Measurements from ENCODE around the gene LRRC25. TPM values are rescaled to one million over a fixed set of nuclear protein-coding genes. Genes with fewer than 3 reads are reported as not detected.

The LRRC25 gene
- total RNA-seq, 6 donors from 2014 or later, result 4.0 to 49.4 (median 24.0) TPM

DNA sequence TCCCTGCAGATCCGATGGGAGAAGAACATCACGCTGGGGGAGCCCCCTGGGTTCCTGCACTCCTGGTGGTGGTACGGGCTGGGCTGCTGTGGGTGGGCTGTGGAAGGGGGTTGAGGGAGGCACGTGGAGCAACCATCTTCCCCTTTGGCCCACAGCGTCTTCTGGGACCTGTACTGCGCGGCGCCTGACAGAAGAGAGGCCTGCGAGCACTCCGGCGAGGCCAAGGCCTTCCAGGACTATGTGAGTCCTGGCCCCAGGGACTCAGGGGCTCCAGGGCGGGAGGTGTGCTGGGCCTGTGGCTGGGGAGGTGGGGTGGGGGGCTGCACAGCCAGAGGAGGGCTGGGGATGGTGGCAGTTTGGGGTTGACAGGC is 30.3 kb upstream of the LRRC25 start:
- DNase-seq (peak in 1 of 2 donors; percentile 68), ATAC-seq (ENCODE audit: low FRiP score in 2 of 2) (no peak)
- Histone ChIP-seq H3K4me1 (peaks cover 26 to 55% (median 27%) of the 10 kb centered on the region in 4 donors), H3K27me3 (no peaks in the 10 kb centered on the region), H3K9me3 (no peaks in the 10 kb centered on the region), H3K4me3 (no peak overlapping the region), H3K27ac (no peak overlapping the region), H3K36me3 (peaks cover 0 to 4% (median 0%) of the 10 kb centered on the region in 4 donors)
- TF ChIP-seq, protein P1, sequence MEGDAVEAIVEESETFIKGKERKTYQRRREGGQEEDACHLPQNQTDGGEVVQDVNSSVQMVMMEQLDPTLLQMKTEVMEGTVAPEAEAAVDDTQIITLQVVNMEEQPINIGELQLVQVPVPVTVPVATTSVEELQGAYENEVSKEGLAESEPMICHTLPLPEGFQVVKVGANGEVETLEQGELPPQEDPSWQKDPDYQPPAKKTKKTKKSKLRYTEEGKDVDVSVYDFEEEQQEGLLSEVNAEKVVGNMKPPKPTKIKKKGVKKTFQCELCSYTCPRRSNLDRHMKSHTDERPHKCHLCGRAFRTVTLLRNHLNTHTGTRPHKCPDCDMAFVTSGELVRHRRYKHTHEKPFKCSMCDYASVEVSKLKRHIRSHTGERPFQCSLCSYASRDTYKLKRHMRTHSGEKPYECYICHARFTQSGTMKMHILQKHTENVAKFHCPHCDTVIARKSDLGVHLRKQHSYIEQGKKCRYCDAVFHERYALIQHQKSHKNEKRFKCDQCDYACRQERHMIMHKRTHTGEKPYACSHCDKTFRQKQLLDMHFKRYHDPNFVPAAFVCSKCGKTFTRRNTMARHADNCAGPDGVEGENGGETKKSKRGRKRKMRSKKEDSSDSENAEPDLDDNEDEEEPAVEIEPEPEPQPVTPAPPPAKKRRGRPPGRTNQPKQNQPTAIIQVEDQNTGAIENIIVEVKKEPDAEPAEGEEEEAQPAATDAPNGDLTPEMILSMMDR (IDR thresholded peaks at IDR 0.05), result no peak
- TF ChIP-seq POLR2A (IDR thresholded peaks at IDR 0.05), result no peak
- TF ChIP-seq EP300 (IDR thresholded peaks at IDR 0.05), result no peak
- no peak for TF ChIP-seq POLR2AphosphoS5 (IDR thresholded peaks at IDR 0.05)
- WGBS, 2 donors, result 80 to 84% methylated on average over 1 to 12 of the region's 12 CpGs

DNA sequence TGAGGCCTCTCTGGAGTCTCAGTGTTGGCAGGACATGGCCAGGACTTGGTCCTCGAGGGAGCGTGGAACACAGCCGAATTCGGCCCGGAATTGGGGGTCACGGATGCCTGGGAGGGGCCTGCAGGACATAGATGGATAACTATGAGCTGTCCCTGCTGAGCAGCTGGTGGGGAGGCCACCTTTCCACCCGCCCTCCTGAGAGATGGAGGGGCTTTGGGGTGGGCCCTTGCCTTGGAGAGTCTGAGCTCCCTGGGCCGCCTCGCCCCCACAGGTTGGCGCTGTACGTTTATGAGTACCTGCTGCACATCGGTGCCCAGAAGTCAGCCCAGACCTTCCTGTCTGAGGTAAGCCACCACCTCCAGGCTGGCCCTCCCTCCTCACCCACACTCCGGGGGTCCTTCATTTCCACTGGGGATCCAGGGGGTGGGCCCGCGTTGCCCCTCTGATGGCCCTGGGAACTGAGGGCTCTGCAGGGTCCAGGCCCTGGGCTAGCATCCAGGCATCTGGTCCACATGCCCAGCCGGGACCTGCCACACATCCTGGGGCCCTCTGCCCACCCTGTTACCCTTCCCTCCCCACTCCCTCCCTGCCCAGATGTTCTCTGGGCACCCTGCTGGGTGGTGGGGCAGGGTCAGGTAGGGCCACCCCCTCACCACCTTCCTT is 29.8 kb upstream of the LRRC25 start:
- 74 to 90% methylated on average over 5 to 8 of the region's 16 CpGs for WGBS, 2 donors

DNA sequence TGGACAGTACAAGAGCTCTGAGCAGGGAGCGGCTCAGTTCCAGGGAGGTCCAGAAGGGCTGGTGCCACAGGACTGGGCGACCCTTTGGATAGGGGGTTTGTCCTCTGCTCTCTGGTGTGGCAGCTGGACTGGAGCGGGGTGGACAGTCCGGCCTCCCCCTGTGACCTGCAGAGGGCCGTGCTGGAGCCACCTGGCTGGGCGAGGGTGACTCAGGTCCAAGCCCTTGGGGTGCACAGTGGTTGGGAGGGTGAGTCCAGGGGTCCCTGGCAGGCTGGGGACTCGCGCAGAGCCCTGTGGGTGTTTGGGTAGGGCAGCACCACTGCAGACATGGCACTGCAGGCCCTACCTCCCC is 29.0 kb upstream of the LRRC25 start:
- DNase-seq (peak in 1 of 2 donors; percentile 65), ATAC-seq (ENCODE audit: low FRiP score in 2 of 2) (no peak)
- Histone ChIP-seq H3K27me3 (no peaks in the 10 kb centered on the region), H3K4me1 (peaks cover 26 to 58% (median 27%) of the 10 kb centered on the region in 4 donors), H3K27ac (peak overlapping the region in 2 of 4 donors; percentile 26 to 44), H3K36me3 (peaks cover 0 to 4% (median 0%) of the 10 kb centered on the region in 4 donors), H3K9me3 (no peaks in the 10 kb centered on the region), H3K4me3 (no peak overlapping the region)
- WGBS, 2 donors, result 95 to 100% methylated on average over 1 to 8 of the region's 8 CpGs
- TF ChIP-seq EP300 (IDR thresholded peaks at IDR 0.05), result no peak
- no peak for TF ChIP-seq POLR2A (IDR thresholded peaks at IDR 0.05)
- TF ChIP-seq, protein P1 (IDR thresholded peaks at IDR 0.05), result no peak
- no peak for TF ChIP-seq POLR2AphosphoS5 (IDR thresholded peaks at IDR 0.05)

More for the DNA sequence above, 29.8 kb upstream of the LRRC25 start:
- H3K27me3 ChIP-seq, result no peaks in the 10 kb centered on the region
- peaks cover 0 to 4% (median 0%) of the 10 kb centered on the region in 4 donors for H3K36me3 ChIP-seq
- TF ChIP-seq POLR2A (IDR thresholded peaks at IDR 0.05) (no peak), EP300 (IDR thresholded peaks at IDR 0.05) (no peak), POLR2AphosphoS5 (IDR thresholded peaks at IDR 0.05) (no peak)
- TF ChIP-seq, protein P1 (IDR thresholded peaks at IDR 0.05), result no peak
- no peak overlapping the region for H3K27ac ChIP-seq
- no peaks in the 10 kb centered on the region for H3K9me3 ChIP-seq
- H3K4me3 ChIP-seq, result no peak overlapping the region
- ATAC-seq (ENCODE audit: low FRiP score in 2 of 2) (no peak), DNase-seq (peak in 1 of 2 donors; percentile 62)
- peaks cover 25 to 54% (median 26%) of the 10 kb centered on the region in 4 donors for H3K4me1 ChIP-seq

DNA sequence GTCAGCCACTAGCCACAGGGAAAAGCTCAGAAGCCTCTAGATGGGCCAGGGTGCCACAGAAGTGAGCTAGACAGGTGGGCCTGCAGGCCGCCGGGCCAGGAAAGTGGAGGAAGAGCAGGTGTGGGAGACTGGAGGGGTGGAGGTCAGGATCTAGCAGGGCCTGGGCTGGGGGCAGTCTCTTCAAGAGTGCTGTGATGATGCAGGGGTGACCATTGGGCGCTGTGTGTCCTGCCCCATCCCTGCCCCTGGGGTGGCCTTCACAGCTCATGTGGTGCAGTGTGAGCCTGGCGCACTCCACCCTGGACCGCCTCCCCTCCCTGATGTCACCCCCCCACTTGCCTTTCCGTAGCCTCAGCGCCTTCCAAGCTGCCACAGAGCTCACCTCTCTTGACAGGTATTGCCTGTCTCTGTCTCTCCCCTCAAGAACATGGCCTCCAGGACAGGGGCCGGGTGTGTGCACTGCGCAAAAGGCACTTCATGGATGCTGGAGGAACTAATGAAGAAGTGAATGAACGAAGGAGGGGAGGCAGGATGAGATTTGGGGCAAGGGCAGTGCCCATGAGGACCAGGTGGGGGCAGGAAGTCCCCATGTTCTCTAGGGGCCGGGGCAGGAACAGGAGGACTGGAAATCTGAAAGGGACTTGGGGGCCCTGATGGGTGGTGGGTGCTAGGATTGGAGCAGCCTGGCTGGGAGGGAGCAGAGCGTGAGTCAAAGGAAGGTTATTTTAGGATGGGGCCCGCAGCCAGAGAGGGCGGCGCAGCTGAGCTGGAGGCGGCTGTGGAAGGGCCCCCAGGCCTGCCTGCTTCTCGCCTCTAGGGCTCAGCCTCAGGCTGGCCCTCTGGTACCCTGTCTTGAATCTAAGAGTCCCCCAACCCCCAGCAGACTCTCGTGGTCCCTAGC is 28.3 kb upstream of the LRRC25 start:
- H3K27ac ChIP-seq, result peak overlapping the region in 3 of 4 donors; percentile 5 to 44 (median 26)
- peak in 1 of 2 donors; percentile 67 for ATAC-seq (ENCODE audit: low FRiP score in 2 of 2)
- DNase-seq, result peak in 1 of 2 donors; percentile 75
- no peak for TF ChIP-seq POLR2AphosphoS5 (IDR thresholded peaks at IDR 0.05)
- TF ChIP-seq POLR2A (IDR thresholded peaks at IDR 0.05), result no peak
- TF ChIP-seq, protein P1 (IDR thresholded peaks at IDR 0.05), result no peak
- no peaks in the 10 kb centered on the region for H3K27me3 ChIP-seq
- peaks cover 0 to 4% (median 0%) of the 10 kb centered on the region in 4 donors for H3K36me3 ChIP-seq
- 82% methylated on average over 14 to 18 of the region's 18 CpGs for whole genome bisulfite sequencing, 2 donors
- H3K4me1 ChIP-seq, result peaks cover 28 to 64% (median 34%) of the 10 kb centered on the region in 4 donors
- no peak overlapping the region for H3K4me3 ChIP-seq
- H3K9me3 ChIP-seq, result no peaks in the 10 kb centered on the region

Measured in upper lobe of left lung (tissue), 6 donors.